Esophagus muscularis mucosa (tissue), 4 donors: Measurements from ENCODE around the gene NBEAL2. TPM values are rescaled to one million over a fixed set of nuclear protein-coding genes. Genes with fewer than 3 reads are reported as not detected.

Experiments
- DNase-seq: peaks from one replicate; pipeline ENCODE4 v3.0.0-alpha.2; 2017; ENCODE audit errors: extremely low spot score
- H3K27ac ChIP-seq, 4 donors: fragments of 200-600 bp; sonication (generic); replicated peaks in 1 of 4; 1 replicate in 3 of 4; 2 replicates in 1 of 4; pipeline ENCODE4 v1.5.1; 2016 to 2019; ENCODE audit warnings: mild to moderate bottlenecking in 1 of 4
- H3K27me3 ChIP-seq, 4 donors: fragments of 200-600 bp; sonication (generic); one replicate each; pipeline versions ENCODE4 v1.5.1 to v1.6.0; 2016 to 2019
- H3K36me3 ChIP-seq, 4 donors: fragments of 200-600 bp; sonication (generic); one replicate each; pipeline ENCODE4 v1.5.1; 2016 to 2019
- H3K4me1 ChIP-seq, 4 donors: fragments of 200-600 bp; sonication (generic); one replicate each; pipeline ENCODE4 v1.5.1; 2016 to 2019
- H3K4me3 ChIP-seq, 4 donors: fragments of 200-600 bp; sonication (generic); 1 replicate in 2 of 4; 2 replicates in 2 of 4; pipeline ENCODE4 v1.5.1; 2016 to 2019; ENCODE audit warnings: mild to moderate bottlenecking in 4 of 4, moderate library complexity in 1 of 4
- H3K9me3 ChIP-seq, 4 donors: fragments of 200-600 bp; sonication (generic); 1 replicate in 3 of 4; 2 replicates in 1 of 4; pipeline ENCODE4 v1.5.1; 2016 to 2019
- CTCF ChIP-seq, 3 experiments: fragments of 200-600 bp in 2 of 3; fragments of 450-650 bp in 1 of 3; sonication (generic) in 2 of 3; IDR thresholded peaks; one replicate each; pipeline ENCODE4 v1.5.1; 2017 to 2019; ENCODE audit warnings: antibody characterized with exemption in 3 of 3, mild to moderate bottlenecking in 2 of 3, moderate library complexity in 1 of 3
- EP300 ChIP-seq: sonication (generic); formaldehyde crosslinking; IDR thresholded peaks from one replicate; pipeline ENCODE4 v1.6.1; 2017; ENCODE audit warnings: antibody characterized with exemption
- POLR2A ChIP-seq: fragments of 450-650 bp; IDR thresholded peaks from one replicate; pipeline ENCODE4 v1.6.1; 2017; ENCODE audit warnings: antibody characterized with exemption, moderate library complexity, mild to moderate bottlenecking, low read depth
- POLR2AphosphoS5 ChIP-seq, 2 donors: sonication (generic); formaldehyde crosslinking; IDR thresholded peaks; one replicate each; pipeline ENCODE4 v1.6.1; 2017; ENCODE audit warnings: antibody characterized with exemption in 2 of 2
- WGBS: methylation state at CpG from one replicate; pipeline ENCODE4 v1.1.5; 2018; 5-methylcytosine and 5-hydroxymethylcytosine counted together
- intact Hi-C: fragments of 100-400 bp; cut with DNase I; formaldehyde crosslinking; loops from one replicate; pipeline ENCODE4 v1.15.1; 2023
- total RNA-seq, 4 donors: library from RNA; depleted of rRNA; stranded (reverse); fragments of >200 nt; gene quantifications; one replicate each; pipeline versions ENCODE4 v1.1.0 to v1.2.1, GENCODE V29; 2016

Gene NBEAL2, protein sequence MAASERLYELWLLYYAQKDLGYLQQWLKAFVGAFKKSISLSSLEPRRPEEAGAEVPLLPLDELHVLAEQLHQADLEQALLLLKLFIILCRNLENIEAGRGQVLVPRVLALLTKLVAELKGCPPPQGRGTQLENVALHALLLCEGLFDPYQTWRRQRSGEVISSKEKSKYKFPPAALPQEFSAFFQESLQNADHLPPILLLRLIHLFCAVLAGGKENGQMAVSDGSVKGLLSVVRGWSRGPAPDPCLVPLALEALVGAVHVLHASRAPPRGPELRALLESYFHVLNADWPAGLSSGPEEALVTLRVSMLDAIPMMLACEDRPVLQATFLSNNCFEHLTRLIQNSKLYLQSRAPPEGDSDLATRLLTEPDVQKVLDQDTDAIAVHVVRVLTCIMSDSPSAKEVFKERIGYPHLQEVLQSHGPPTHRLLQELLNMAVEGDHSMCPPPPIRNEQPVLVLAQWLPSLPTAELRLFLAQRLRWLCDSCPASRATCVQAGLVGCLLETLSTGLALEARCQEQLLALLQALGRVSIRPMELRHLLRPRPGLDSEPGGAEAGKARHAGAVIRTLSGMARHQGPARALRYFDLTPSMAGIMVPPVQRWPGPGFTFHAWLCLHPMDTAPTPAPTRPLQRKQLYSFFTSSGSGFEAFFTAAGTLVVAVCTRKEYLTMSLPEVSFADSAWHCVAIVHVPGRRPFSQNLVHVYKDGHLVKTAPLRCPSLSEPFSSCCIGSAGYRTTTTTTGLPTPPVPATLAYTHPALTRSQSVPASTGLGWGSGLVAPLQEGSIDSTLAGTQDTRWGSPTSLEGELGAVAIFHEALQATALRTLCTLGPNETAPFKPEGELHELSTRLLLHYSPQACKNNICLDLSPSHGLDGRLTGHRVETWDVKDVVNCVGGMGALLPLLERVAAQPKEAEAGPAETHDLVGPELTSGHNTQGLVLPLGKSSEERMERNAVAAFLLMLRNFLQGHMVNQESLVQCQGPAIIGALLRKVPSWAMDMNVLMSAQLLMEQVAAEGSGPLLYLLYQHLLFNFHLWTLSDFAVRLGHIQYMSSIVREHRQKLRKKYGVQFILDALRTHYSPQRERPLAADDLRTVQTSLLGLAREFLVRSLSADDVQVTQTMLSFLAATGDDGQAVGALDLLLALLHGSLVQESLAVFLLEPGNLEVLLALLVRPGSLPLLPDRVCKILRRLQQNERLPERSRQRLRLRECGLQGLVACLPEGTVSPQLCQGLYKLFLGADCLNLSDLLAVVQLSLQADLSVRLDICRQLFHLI (N-terminal part only)
- 10 to 100 TPM; 16.6 to 22.1 (median 21.2) TPM for total RNA-seq

DNA sequence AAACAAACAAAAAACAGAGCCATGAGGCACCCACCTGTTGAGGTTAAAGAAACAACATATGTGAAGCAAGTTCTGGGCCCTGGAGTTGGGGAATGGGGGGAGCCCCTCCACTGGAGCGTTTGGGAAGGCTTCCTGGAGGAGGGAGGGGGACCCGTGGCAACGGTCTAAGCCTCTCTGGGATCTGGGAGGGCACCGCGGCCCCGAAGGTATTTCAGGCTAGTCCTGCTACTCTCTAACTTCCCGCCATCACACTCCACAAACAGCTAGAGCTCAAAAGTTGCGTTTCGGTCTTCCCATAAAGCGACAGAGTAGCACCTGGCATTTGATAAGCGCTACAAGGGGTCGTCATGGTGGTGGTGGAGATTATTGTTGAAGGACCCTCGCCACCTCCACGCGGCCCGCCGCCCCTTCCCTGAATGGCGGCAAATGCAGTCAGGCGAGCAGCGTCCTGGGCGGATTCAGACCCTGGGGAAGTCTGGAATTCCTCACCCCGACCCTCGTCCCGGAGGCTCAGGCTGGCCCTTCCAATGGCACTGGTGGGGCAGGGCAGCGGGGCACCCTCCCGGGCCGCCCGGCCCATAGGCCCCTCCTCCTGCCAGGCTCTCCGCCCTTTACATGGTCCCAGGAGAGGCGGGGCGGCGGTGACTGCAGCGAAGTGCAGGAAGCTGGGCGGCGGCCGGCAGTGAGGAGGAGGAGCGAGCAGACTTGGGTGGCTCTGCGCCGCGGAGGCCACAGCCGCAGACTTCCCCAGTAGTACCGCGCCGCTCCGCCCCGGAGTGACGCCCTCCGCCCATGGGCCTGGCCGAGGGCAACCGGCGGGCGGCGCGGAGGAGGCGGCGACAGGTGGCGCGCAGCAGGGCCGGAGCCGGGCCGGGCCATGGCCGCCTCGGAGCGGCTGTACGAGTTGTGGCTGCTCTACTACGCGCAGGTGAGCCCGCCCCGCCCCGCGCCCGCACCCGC is at the start of gene NBEAL2:
TSS of gene NBEAL2 (plus strand) at position 682 of the 960 bp plus-strand sequence. CDS start at position 878, 196 bp downstream.
- H3K36me3 ChIP-seq, result no peaks in the 10 kb centered on the region
- DNase-seq, result peak; percentile 98
- TF ChIP-seq CTCF (IDR thresholded peaks at IDR 0.05) (peak; percentile 5 to 20 (median 19)), EP300 (no peak), POLR2AphosphoS5 (IDR thresholded peaks at IDR 0.05) (peak; percentile 90), POLR2A (peak; percentile 61)
- H3K27ac ChIP-seq, result peak within 1 kb of the TSS; percentile 84 to 94 (median 89)
- peak within 1 kb of the TSS; percentile 58 to 88 (median 77) for H3K4me3 ChIP-seq
- intact Hi-C loops, result loop anchor here (5.0 kb wide), 1 partner anchor 42 kb away; no protein-coding TSS in a partner anchor
- peaks cover 47 to 73% (median 66%) of the 10 kb centered on the region in 4 donors for H3K4me1 ChIP-seq
- no peaks in the 10 kb centered on the region for H3K27me3 ChIP-seq
- WGBS, result 2% methylated on average over 30 of the region's 73 CpGs
- H3K9me3 ChIP-seq, result no peaks in the 10 kb centered on the region

DNA sequence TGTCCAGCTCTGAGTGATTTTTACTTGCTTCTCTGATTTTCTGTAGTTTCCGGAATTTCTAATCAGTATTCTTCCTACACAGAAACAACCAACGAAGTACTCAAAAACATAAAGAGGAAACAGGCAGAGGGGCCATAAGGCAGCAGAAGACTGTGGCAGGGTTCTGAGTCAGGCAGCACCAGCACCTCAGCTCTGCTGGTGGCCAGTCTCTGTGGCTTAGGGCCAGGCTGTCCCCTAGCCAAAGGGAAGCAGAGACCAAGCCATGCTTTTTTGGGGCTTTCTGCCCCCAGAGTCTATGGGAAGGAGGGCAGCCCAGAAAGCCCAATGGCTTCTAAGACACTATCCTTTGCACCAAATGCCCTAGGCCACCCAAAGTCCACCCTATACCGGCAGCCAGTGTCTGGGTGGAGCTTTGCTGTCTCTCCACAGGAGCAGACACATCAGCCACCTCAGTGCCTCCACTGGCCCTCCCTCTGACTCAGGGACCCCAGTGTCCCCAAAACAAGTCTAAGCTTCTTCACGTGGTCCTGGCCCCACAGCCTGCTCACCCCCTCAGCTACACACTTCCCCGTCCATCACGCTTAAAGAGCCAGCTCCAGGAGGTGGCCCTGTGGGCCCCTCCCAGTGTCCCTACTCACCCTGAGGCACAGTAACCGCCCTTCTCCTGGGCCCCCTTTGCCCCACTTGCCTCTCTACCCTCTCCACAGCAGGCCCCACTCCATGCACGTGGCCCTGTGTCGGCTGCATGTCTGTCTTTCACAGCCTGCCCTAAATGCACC is 49.1 kb upstream of the NBEAL2 start:
- 67% methylated on average over 8 of the region's 9 CpGs for WGBS
- DNase-seq, result no peak
- intact Hi-C loops, result no loop called here
- Histone ChIP-seq H3K27ac (peak overlapping the region; percentile 73 to 83 (median 80)), H3K27me3 (no peaks in the 10 kb centered on the region), H3K4me3 (peak overlapping the region in 1 of 4 donors; percentile 2), H3K36me3 (peaks cover 0 to 27% (median 16%) of the 10 kb centered on the region in 4 donors), H3K4me1 (peaks cover 99 to 100% (median 100%) of the 10 kb centered on the region in 4 donors), H3K9me3 (no peaks in the 10 kb centered on the region)
- TF ChIP-seq POLR2A, result no peak
- TF ChIP-seq CTCF (IDR thresholded peaks at IDR 0.05), result no peak
- TF ChIP-seq EP300, result no peak
- TF ChIP-seq POLR2AphosphoS5 (IDR thresholded peaks at IDR 0.05), result no peak

DNA sequence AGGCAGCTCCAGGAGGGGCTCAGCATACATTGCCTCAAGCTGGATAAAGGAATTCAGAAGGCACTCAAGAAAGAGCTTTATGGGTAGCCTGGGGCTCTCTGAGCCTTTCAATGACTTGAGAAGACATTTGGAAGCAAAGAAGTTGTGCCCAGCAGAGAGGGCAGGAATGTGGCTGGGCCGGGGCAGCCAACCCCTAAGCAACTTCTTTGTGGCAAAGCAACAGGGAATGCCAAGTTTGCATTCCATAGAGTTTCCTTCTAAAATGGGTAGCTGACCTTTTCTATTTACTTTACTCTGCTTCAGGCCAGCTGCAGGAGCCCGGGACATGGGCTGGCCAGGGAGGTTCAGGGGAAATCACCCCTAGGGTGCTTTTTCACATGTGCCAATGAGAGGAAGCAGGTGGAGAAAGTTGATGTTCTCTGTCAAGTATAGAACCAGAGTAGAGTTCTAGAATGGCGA is 48.5 kb upstream of the NBEAL2 start:
- H3K27me3 ChIP-seq, result no peaks in the 10 kb centered on the region
- peaks cover 99 to 100% (median 100%) of the 10 kb centered on the region in 4 donors for H3K4me1 ChIP-seq
- no peak for DNase-seq
- peak overlapping the region in 1 of 4 donors; percentile 2 for H3K4me3 ChIP-seq
- H3K36me3 ChIP-seq, result peaks cover 0 to 22% (median 10%) of the 10 kb centered on the region in 4 donors
- TF ChIP-seq POLR2AphosphoS5 (IDR thresholded peaks at IDR 0.05) (no peak), EP300 (no peak), POLR2A (no peak), CTCF (IDR thresholded peaks at IDR 0.05) (no peak)
- 48% methylated on average over 3 of the region's 3 CpGs for WGBS
- no peaks in the 10 kb centered on the region for H3K9me3 ChIP-seq
- intact Hi-C loops, result no loop called here
- H3K27ac ChIP-seq, result peak overlapping the region; percentile 73 to 83 (median 80)
